IMR-90 (cell line): ENCODE measurements around the gene FEZ2.

Experiments used
- BHLHE40 ChIP-seq: fragments of 150-350 bp; IDR thresholded peaks from 2 replicates; pipeline ENCODE4 v1.6.1; 2016; ENCODE audit warnings: mild to moderate bottlenecking, low read depth, low read length
- CTCF ChIP-seq: conservative IDR thresholded peaks from 2 replicates; pipeline ENCODE4 v1.5.1; 2012; ENCODE audit warnings: mild to moderate bottlenecking, low read depth, low read length, improper control_type of control experiment
- MXI1 ChIP-seq: IDR thresholded peaks from 2 replicates; pipeline ENCODE4 v1.6.1; 2012; ENCODE audit warnings: low read depth, mild to moderate bottlenecking, low read length, moderate library complexity, borderline replicate concordance

GRCh38 chr2:36535099-36535498 lies 62.9 kb downstream of the FEZ2 start:
- TF ChIP-seq MXI1 = no peak
- no peak for TF ChIP-seq BHLHE40
- TF ChIP-seq CTCF = no peak
